Endodermal cell (in vitro differentiated cells): ENCODE data around the gene ZMYND8. TPM values are rescaled to one million over a fixed set of nuclear protein-coding genes. Genes with fewer than 3 reads are reported as not detected.
"Not testable (repeated sequence)": the region's sequence is repeated elsewhere in the genome, so short reads cannot be mapped to it uniquely, and the experiment has no call there.

Source experiments
- DNase-seq: peaks from one replicate; pipeline ENCODE4 v3.0.0-alpha.2; 2017
- H3K27ac ChIP-seq: 2 replicates; pipeline ENCODE4 v1.5.1; 2013; ENCODE audit warnings: mild to moderate bottlenecking, low read depth, low read length, moderate library complexity
- H3K27me3 ChIP-seq: 2 replicates; pipeline ENCODE4 v1.6.1; 2013; ENCODE audit warnings: mild to moderate bottlenecking, low read length, moderate library complexity; ENCODE audit not compliant: insufficient read depth, control insufficient read depth, poor library complexity, severe bottlenecking
- H3K36me3 ChIP-seq: 2 replicates; pipeline ENCODE4 v1.7.0; 2013; ENCODE audit warnings: mild to moderate bottlenecking, low read length, moderate library complexity; ENCODE audit not compliant: control insufficient read depth, insufficient read depth
- H3K4me1 ChIP-seq: one replicate; pipeline ENCODE4 v1.7.0; 2013; ENCODE audit warnings: low read length; ENCODE audit not compliant: control insufficient read depth, insufficient read depth
- H3K4me3 ChIP-seq: 2 replicates; pipeline ENCODE4 v1.5.1; 2013; ENCODE audit warnings: mild to moderate bottlenecking, low read length, moderate library complexity
- H3K9ac ChIP-seq: 2 replicates; pipeline ENCODE4 v1.6.1; 2013; ENCODE audit warnings: mild to moderate bottlenecking, low read length, moderate library complexity; ENCODE audit not compliant: poor library complexity, severe bottlenecking; ENCODE audit errors: extremely low read depth
- H3K9me3 ChIP-seq: 2 replicates; pipeline ENCODE4 v1.6.1; 2013; ENCODE audit warnings: mild to moderate bottlenecking, low read length, moderate library complexity; ENCODE audit not compliant: control insufficient read depth
- H3K27ac Mint-ChIP-seq: 2 replicates; pipeline ENCODE4 v1.8.0; 2020; ENCODE audit warnings: mixed read lengths
- H3K27me3 Mint-ChIP-seq: 2 replicates; pipeline ENCODE4 v1.8.0; 2021; ENCODE audit warnings: mild to moderate bottlenecking, mixed read lengths; ENCODE audit not compliant: insufficient read depth
- H3K36me3 Mint-ChIP-seq: 2 replicates; pipeline ENCODE4 v1.8.0; 2020; ENCODE audit warnings: low read depth, mixed read lengths
- H3K4me1 Mint-ChIP-seq: 2 replicates; pipeline ENCODE4 v1.8.0; 2020; ENCODE audit warnings: mixed read lengths
- H3K4me3 Mint-ChIP-seq: 2 replicates; pipeline ENCODE4 v1.8.0; 2020; ENCODE audit warnings: mild to moderate bottlenecking, moderate library complexity, mixed read lengths
- H3K9me3 Mint-ChIP-seq: 2 replicates; pipeline ENCODE4 v1.8.0; 2020; ENCODE audit warnings: mild to moderate bottlenecking, mixed read lengths
- CTCF ChIP-seq: fragments of 200-600 bp; sonication (generic); conservative IDR thresholded peaks from 2 replicates; pipeline ENCODE4 v1.5.0; 2021; ENCODE audit warnings: antibody characterized with exemption, mild to moderate bottlenecking
- WGBS, 2 experiments: methylation state at CpG; one replicate each; pipeline versions ENCODE4 v1.1.5 to v1.1.7; 2013; ENCODE audit warnings: missing lambda C conversion rate in 2 of 2, mixed read lengths in 1 of 2; ENCODE audit not compliant: insufficient coverage in 1 of 2, insufficient read length in 1 of 2; 5-methylcytosine and 5-hydroxymethylcytosine counted together
- total RNA-seq, 2 donors: library from RNA; stranded (reverse); fragmentation: NEBNext Ultra II Directional in 1 of 2; extraction: Animal tissue kit (Norgen Biotek cat#: 25700) in 1 of 2; gene quantifications; 2 replicates in 1 of 2; 3 replicates in 1 of 2; pipeline ENCODE4 v1.2.1, GENCODE V29; 2021

ZMYND8 gene
- total RNA-seq, 2 donors from 2014 or later, result 85.0 to 99.9 TPM

- Mint-ChIP-seq H3K4me3 (no peak overlapping the region), H3K27me3 (no peaks in the 10 kb centered on the region), H3K27ac (peak overlapping the region; percentile 0), H3K4me1 (peaks cover 31% of the 10 kb centered on the region), H3K9me3 (no peaks in the 10 kb centered on the region), H3K36me3 (peaks cover 58% of the 10 kb centered on the region)
- no peak overlapping the region for H3K4me3 ChIP-seq
- H3K9ac ChIP-seq, result no peak overlapping the region
- no peak for DNase-seq
- no peak overlapping the region for H3K27ac ChIP-seq
- peaks cover 62% of the 10 kb centered on the region for H3K36me3 ChIP-seq
- TF ChIP-seq CTCF, result no peak
- H3K9me3 ChIP-seq, result no peaks in the 10 kb centered on the region
- H3K27me3 ChIP-seq, result no peaks in the 10 kb centered on the region
- 90 to 100% methylated on average over 5 to 8 of the region's 8 CpGs for WGBS, 2 experiments
- no peaks in the 10 kb centered on the region for H3K4me1 ChIP-seq
Observed at GRCh38 chr20:47310729-47311128, 45.8 kb downstream of the ZMYND8 start.

GRCh38 chr20:47309806-47310426 is 46.6 kb downstream of the ZMYND8 start:
- H3K9ac ChIP-seq, result no peak overlapping the region
- H3K27ac ChIP-seq, result no peak overlapping the region
- peaks cover 63% of the 10 kb centered on the region for H3K36me3 Mint-ChIP-seq
- peak overlapping the region; percentile 85 for H3K27ac Mint-ChIP-seq
- no peak for DNase-seq
- no peaks in the 10 kb centered on the region for H3K4me1 ChIP-seq
- H3K27me3 ChIP-seq, result no peaks in the 10 kb centered on the region
- WGBS, 2 experiments, result 90% methylated on average over 8 to 11 of the region's 11 CpGs
- no peaks in the 10 kb centered on the region for H3K27me3 Mint-ChIP-seq
- no peak overlapping the region for H3K4me3 Mint-ChIP-seq
- H3K36me3 ChIP-seq, result peaks cover 60% of the 10 kb centered on the region
- H3K4me3 ChIP-seq, result no peak overlapping the region
- peaks cover 23% of the 10 kb centered on the region for H3K4me1 Mint-ChIP-seq
- H3K9me3 Mint-ChIP-seq, result no peaks in the 10 kb centered on the region
- no peaks in the 10 kb centered on the region for H3K9me3 ChIP-seq
- no peak for TF ChIP-seq CTCF

- no peak overlapping the region for H3K9ac ChIP-seq
Observed at GRCh38 chr20:47309394-47309793, 47.1 kb downstream of the ZMYND8 start.

GRCh38 chr20:47307569-47307968 is 48.9 kb downstream of the ZMYND8 start:
- 98% methylated on average over 7 to 9 of the region's 9 CpGs for WGBS, 2 experiments
- Histone ChIP-seq H3K36me3 (peaks cover 65% of the 10 kb centered on the region), H3K4me1 (peaks cover 11% of the 10 kb centered on the region)
- not testable (repeated sequence) for H3K27me3 Mint-ChIP-seq, H3K9me3 ChIP-seq, H3K9me3 Mint-ChIP-seq, H3K27ac ChIP-seq, H3K4me3 Mint-ChIP-seq, H3K9ac ChIP-seq, H3K4me3 ChIP-seq, H3K27me3 ChIP-seq, DNase-seq, H3K27ac Mint-ChIP-seq
- Mint-ChIP-seq H3K36me3 (peaks cover 53% of the 10 kb centered on the region), H3K4me1 (peaks cover 37% of the 10 kb centered on the region)

More at GRCh38 chr20:47309394-47309793, 47.1 kb downstream of the ZMYND8 start:
- H3K27me3 ChIP-seq, result no peaks in the 10 kb centered on the region
- peak overlapping the region; percentile 85 for H3K27ac Mint-ChIP-seq
- no peak overlapping the region for H3K27ac ChIP-seq
- no peaks in the 10 kb centered on the region for H3K27me3 Mint-ChIP-seq
- H3K9me3 ChIP-seq, result no peaks in the 10 kb centered on the region
- 93 to 96% methylated on average over 5 to 10 of the region's 10 CpGs for WGBS, 2 experiments
- H3K4me3 ChIP-seq, result no peak overlapping the region
- no peak overlapping the region for H3K4me3 Mint-ChIP-seq
- TF ChIP-seq CTCF, result no peak
- DNase-seq, result no peak
- peaks cover 65% of the 10 kb centered on the region for H3K36me3 ChIP-seq
- no peaks in the 10 kb centered on the region for H3K4me1 ChIP-seq
- H3K9me3 Mint-ChIP-seq, result no peaks in the 10 kb centered on the region
- peaks cover 58% of the 10 kb centered on the region for H3K36me3 Mint-ChIP-seq
- peaks cover 23% of the 10 kb centered on the region for H3K4me1 Mint-ChIP-seq
